Parathyroid adenoma (tissue), 2 donors: Measurements from ENCODE around the gene TNS4.

ENCODE experiments used
- H2AFZ ChIP-seq: fragments of 300-600 bp; sonication (generic); one replicate; pipeline ENCODE4 v1.7.0; 2017; ENCODE audit warnings: antibody characterized with exemption, mild to moderate bottlenecking
- H3K27ac ChIP-seq: fragments of 300-600 bp; sonication (generic); one replicate; pipeline ENCODE4 v1.7.0; 2017
- H3K27me3 ChIP-seq: fragments of 300-600 bp; sonication (generic); one replicate; pipeline ENCODE4 v1.7.0; 2017; ENCODE audit warnings: low read length; ENCODE audit not compliant: control insufficient read depth, insufficient read depth
- H3K36me3 ChIP-seq: fragments of 300-600 bp; sonication (generic); one replicate; pipeline ENCODE4 v1.7.0; 2017; ENCODE audit warnings: low read length; ENCODE audit not compliant: control insufficient read depth, insufficient read depth
- H3K4me1 ChIP-seq: fragments of 300-600 bp; sonication (generic); one replicate; pipeline ENCODE4 v1.7.0; 2017; ENCODE audit warnings: control low read depth
- H3K4me2 ChIP-seq: fragments of 300-600 bp; sonication (generic); one replicate; pipeline ENCODE4 v1.7.0; 2017; ENCODE audit warnings: low read length
- H3K4me3 ChIP-seq: fragments of 300-600 bp; sonication (generic); one replicate; pipeline ENCODE4 v1.7.0; 2017; ENCODE audit warnings: low read depth, low read length
- H3K79me2 ChIP-seq: fragments of 300-600 bp; sonication (generic); one replicate; pipeline ENCODE4 v1.7.0; 2017; ENCODE audit warnings: control low read depth
- H3K9ac ChIP-seq: fragments of 300-600 bp; sonication (generic); one replicate; pipeline ENCODE4 v1.7.0; 2017; ENCODE audit warnings: mild to moderate bottlenecking
- H3K9me3 ChIP-seq: fragments of 300-600 bp; sonication (generic); one replicate; pipeline ENCODE4 v1.7.0; 2017; ENCODE audit warnings: low read length; ENCODE audit not compliant: control insufficient read depth
- CTCF ChIP-seq: fragments of 300-600 bp; sonication (generic); IDR thresholded peaks from one replicate; pipeline ENCODE4 v1.7.0; 2017; ENCODE audit warnings: antibody characterized with exemption, mild to moderate bottlenecking
- donor health status: primary hyperparathyroidism.

TNS4 gene

GRCh38 chr17:40436636-40437035, 64.8 kb downstream of the TNS4 start:
- no peak overlapping the region for H3K4me3 ChIP-seq
- no peaks in the 10 kb centered on the region for H3K79me2 ChIP-seq
- TF ChIP-seq CTCF, result no peak
- no peaks in the 10 kb centered on the region for H3K4me1 ChIP-seq
- no peak overlapping the region for H3K9ac ChIP-seq
- no peak overlapping the region for H3K4me2 ChIP-seq
- H3K27ac ChIP-seq, result no peak overlapping the region
- no peaks in the 10 kb centered on the region for H3K27me3 ChIP-seq
- H3K9me3 ChIP-seq, result no peaks in the 10 kb centered on the region
- no peak overlapping the region for H2AFZ ChIP-seq
- no peaks in the 10 kb centered on the region for H3K36me3 ChIP-seq

- Histone ChIP-seq H3K4me2 (no peak overlapping the region), H3K9me3 (no peaks in the 10 kb centered on the region), H3K36me3 (no peaks in the 10 kb centered on the region), H3K79me2 (no peaks in the 10 kb centered on the region), H2AFZ (peak overlapping the region; percentile 62), H3K4me3 (no peak overlapping the region), H3K27me3 (no peaks in the 10 kb centered on the region), H3K4me1 (no peaks in the 10 kb centered on the region), H3K9ac (no peak overlapping the region), H3K27ac (no peak overlapping the region)
- TF ChIP-seq CTCF, result peak; percentile 38
These were observed 67.6 kb downstream of the TNS4 start for GRCh38 chr17:40433551-40434415.

- Histone ChIP-seq H3K9ac (no peak overlapping the region), H3K4me2 (no peak overlapping the region), H3K79me2 (no peaks in the 10 kb centered on the region), H3K4me3 (no peak overlapping the region), H2AFZ (peak overlapping the region; percentile 62), H3K36me3 (no peaks in the 10 kb centered on the region), H3K4me1 (no peaks in the 10 kb centered on the region), H3K27me3 (no peaks in the 10 kb centered on the region), H3K9me3 (no peaks in the 10 kb centered on the region), H3K27ac (no peak overlapping the region)
- no peak for TF ChIP-seq CTCF
These were observed 68.4 kb downstream of the TNS4 start for GRCh38 chr17:40432864-40433528.

GRCh38 chr17:40431231-40431602, 70.2 kb downstream of the TNS4 start:
- Histone ChIP-seq H3K9me3 (no peaks in the 10 kb centered on the region), H3K4me2 (no peak overlapping the region), H3K4me1 (no peaks in the 10 kb centered on the region), H3K27me3 (no peaks in the 10 kb centered on the region), H2AFZ (no peak overlapping the region), H3K9ac (no peak overlapping the region), H3K4me3 (no peak overlapping the region), H3K36me3 (no peaks in the 10 kb centered on the region), H3K27ac (no peak overlapping the region), H3K79me2 (no peaks in the 10 kb centered on the region)
- TF ChIP-seq CTCF, result no peak
